SU-DHL-6 (cell line): ENCODE results near the gene TSPAN32.

Experiments
- H2AFZ ChIP-seq: fragments of 200-600 bp; sonication (generic); 2 replicates; pipeline ENCODE4 v1.6.1; 2014; ENCODE audit warnings: low read depth, mild to moderate bottlenecking, moderate library complexity, mixed read lengths, antibody characterized with exemption, low read length; ENCODE audit not compliant: severe bottlenecking
- H3F3A ChIP-seq: fragments of 200-600 bp; shearing (Covaris generic); 2 replicates; pipeline ENCODE4 v1.6.0; 2016; ENCODE audit warnings: antibody characterized with exemption, mild to moderate bottlenecking; ENCODE audit not compliant: insufficient read depth
- H3K27ac ChIP-seq: fragments of 200-600 bp; sonication (generic); 2 replicates; pipeline ENCODE4 v1.5.1; 2016; ENCODE audit warnings: low read depth, mild to moderate bottlenecking, low read length, moderate library complexity, mixed read lengths
- H3K27me3 ChIP-seq: fragments of 200-600 bp; sonication (generic), shearing (Covaris generic); 2 replicates; pipeline ENCODE4 v1.6.0; 2014; ENCODE audit warnings: mild to moderate bottlenecking, low read length
- H3K36me3 ChIP-seq: fragments of 200-600 bp; sonication (generic); 2 replicates; pipeline ENCODE4 v1.6.1; 2014; ENCODE audit warnings: mild to moderate bottlenecking, low read length, mixed read lengths
- H3K4me2 ChIP-seq: fragments of 300-600, 200-600 bp; shearing (Covaris generic), sonication (generic); 2 replicates; pipeline ENCODE4 v1.6.0; 2014; ENCODE audit warnings: low read length, low read depth, mild to moderate bottlenecking; ENCODE audit not compliant: poor library complexity, severe bottlenecking
- H3K4me3 ChIP-seq: fragments of 200-600 bp; sonication (generic); 2 replicates; pipeline ENCODE4 v1.5.1; 2014; ENCODE audit warnings: antibody characterized with exemption, low read length, mild to moderate bottlenecking, mixed read lengths; ENCODE audit not compliant: insufficient read depth, poor library complexity, severe bottlenecking
- H3K79me2 ChIP-seq: fragments of 200-600 bp; sonication (generic); 2 replicates; pipeline ENCODE4 v1.6.1; 2014; ENCODE audit warnings: mild to moderate bottlenecking, low read length, moderate library complexity; ENCODE audit not compliant: insufficient read depth
- H3K9ac ChIP-seq: fragments of 200-600 bp; sonication (generic); 2 replicates; pipeline ENCODE4 v1.7.0; 2014; ENCODE audit warnings: mild to moderate bottlenecking, low read length
- H3K9me2 ChIP-seq: fragments of 200-600 bp; sonication (generic); replicated peaks from 2 replicates; pipeline ENCODE4 v1.6.1; 2014; ENCODE audit warnings: low read length; ENCODE audit not compliant: insufficient read depth
- H3K9me3 ChIP-seq: fragments of 200-600 bp; sonication (generic); 2 replicates; pipeline ENCODE4 v1.6.1; 2014; ENCODE audit warnings: low read length, mixed read lengths; ENCODE audit not compliant: insufficient read depth
- H4K20me1 ChIP-seq: fragments of 200-600 bp; sonication (generic); 2 replicates; pipeline ENCODE4 v1.6.1; 2014; ENCODE audit warnings: low read depth, mild to moderate bottlenecking, antibody characterized with exemption, low read length, moderate library complexity, mixed read lengths
- CTCF ChIP-seq: fragments of 200-600 bp; sonication (generic); IDR thresholded peaks from one replicate; pipeline ENCODE4 v1.5.1; 2017; ENCODE audit warnings: antibody characterized with exemption, mild to moderate bottlenecking, low read length, moderate library complexity; ENCODE audit not compliant: insufficient read depth, poor library complexity, severe bottlenecking
- EZH2phosphoT487 ChIP-seq: fragments of 200-600 bp; sonication (generic), shearing (Covaris generic); conservative IDR thresholded peaks from 2 replicates; pipeline ENCODE4 v1.6.1; 2018; ENCODE audit warnings: mild to moderate bottlenecking, antibody characterized with exemption, low read length, moderate library complexity, mixed read lengths

The TSPAN32 gene

GRCh38 chr11:2293531-2293971 is 8.3 kb upstream of the TSPAN32 start:
- Histone ChIP-seq H3K4me2 (no peak overlapping the region), H3K27me3 (no peaks in the 10 kb centered on the region), H3K36me3 (no peaks in the 10 kb centered on the region), H3K9ac (no peak overlapping the region), H2AFZ (no peak overlapping the region), H3K79me2 (no peaks in the 10 kb centered on the region), H3F3A (no peaks in the 10 kb centered on the region), H3K9me2 (no peaks in the 10 kb centered on the region), H3K4me3 (no peak overlapping the region), H3K9me3 (no peaks in the 10 kb centered on the region), H4K20me1 (no peaks in the 10 kb centered on the region), H3K27ac (no peak overlapping the region)
- TF ChIP-seq EZH2phosphoT487: no peak
- no peak for TF ChIP-seq CTCF

DNA sequence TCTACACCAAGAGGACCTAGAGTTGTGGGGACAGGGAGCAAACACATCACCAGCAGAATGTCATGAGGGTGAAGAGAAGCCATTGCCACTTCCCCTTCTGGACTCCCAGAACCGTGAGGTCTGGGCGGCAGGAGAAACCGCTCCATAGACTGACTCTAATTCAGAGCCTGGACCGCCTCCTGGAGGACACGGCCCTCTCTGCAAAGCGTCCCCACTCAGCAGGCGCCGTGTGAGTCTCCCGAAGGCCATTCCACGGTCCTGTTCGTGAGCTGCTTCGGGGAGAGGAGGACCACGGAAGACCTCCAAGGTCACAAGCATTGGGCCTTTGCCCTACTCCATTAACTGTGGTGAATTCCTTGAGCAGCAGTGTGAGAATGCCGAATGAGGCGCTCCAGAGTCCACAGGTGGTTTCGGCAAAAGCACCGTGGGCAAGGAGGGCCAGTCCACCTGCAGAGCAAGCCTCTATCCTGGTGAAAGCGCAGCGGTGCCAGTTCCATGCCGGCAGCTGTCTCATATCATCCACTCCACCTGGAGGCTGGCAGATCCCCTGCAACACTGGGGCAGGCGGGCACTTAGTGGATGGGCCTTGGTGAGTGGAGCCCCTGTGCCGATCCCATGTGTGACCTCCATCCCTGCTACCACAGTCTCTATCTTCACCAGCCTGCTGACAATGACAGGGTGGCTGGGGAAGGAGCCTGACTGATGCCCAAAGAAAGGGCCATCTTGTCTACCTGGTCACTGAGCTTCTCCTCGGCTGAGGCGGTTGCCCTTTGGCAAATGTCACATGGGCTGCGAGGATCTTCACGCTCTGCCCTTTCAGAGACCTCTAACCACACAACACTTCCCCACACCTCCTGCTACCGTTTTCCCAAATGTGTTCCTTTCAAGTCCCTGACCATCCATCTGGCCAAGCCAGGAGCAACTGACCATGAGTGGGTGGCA is 7.6 kb upstream of the TSPAN32 start:
- H3F3A ChIP-seq: no peaks in the 10 kb centered on the region
- no peak overlapping the region for H2AFZ ChIP-seq
- no peak for TF ChIP-seq CTCF
- no peak for TF ChIP-seq EZH2phosphoT487
- no peak overlapping the region for H3K27ac ChIP-seq
- no peak overlapping the region for H3K4me3 ChIP-seq
- H3K4me2 ChIP-seq: no peak overlapping the region
- no peaks in the 10 kb centered on the region for H3K9me2 ChIP-seq
- H3K9me3 ChIP-seq: no peaks in the 10 kb centered on the region
- no peaks in the 10 kb centered on the region for H3K79me2 ChIP-seq
- no peaks in the 10 kb centered on the region for H3K27me3 ChIP-seq
- no peak overlapping the region for H3K9ac ChIP-seq
- no peaks in the 10 kb centered on the region for H3K36me3 ChIP-seq
- H4K20me1 ChIP-seq: no peaks in the 10 kb centered on the region

DNA sequence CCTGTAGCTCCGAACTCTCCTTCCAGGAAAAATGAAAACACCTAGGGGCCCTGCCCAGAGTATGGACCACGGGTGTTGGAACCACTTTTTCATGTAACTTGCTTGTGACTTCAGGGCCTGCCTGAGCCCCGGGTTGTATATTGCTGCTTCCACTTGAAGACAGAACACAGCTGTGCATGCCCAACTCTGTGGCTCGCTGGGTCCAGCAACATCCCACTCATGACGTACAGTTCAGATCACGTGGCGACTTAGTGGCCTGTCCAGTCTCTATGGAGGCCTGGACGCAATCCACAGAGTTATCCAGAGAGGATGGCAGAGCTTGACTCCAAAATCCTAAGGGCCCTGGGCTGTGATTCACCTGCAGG is 6.9 kb upstream of the TSPAN32 start:
- H3K9me2 ChIP-seq: no peaks in the 10 kb centered on the region
- H3K27ac ChIP-seq: no peak overlapping the region
- no peaks in the 10 kb centered on the region for H4K20me1 ChIP-seq
- H3K36me3 ChIP-seq: no peaks in the 10 kb centered on the region
- no peaks in the 10 kb centered on the region for H3F3A ChIP-seq
- H3K9me3 ChIP-seq: no peaks in the 10 kb centered on the region
- TF ChIP-seq EZH2phosphoT487: no peak
- no peak overlapping the region for H2AFZ ChIP-seq
- no peaks in the 10 kb centered on the region for H3K79me2 ChIP-seq
- H3K4me3 ChIP-seq: no peak overlapping the region
- H3K9ac ChIP-seq: no peak overlapping the region
- no peaks in the 10 kb centered on the region for H3K27me3 ChIP-seq
- no peak overlapping the region for H3K4me2 ChIP-seq
